ENCODE data around the gene POU4F1. TPM values are rescaled to one million over a fixed set of nuclear protein-coding genes. Genes with fewer than 3 reads are reported as not detected.
"Not testable (repeated sequence)": the region's sequence is repeated elsewhere in the genome, so short reads cannot be mapped to it uniquely, and the experiment has no call there.

Gene POU4F1, protein sequence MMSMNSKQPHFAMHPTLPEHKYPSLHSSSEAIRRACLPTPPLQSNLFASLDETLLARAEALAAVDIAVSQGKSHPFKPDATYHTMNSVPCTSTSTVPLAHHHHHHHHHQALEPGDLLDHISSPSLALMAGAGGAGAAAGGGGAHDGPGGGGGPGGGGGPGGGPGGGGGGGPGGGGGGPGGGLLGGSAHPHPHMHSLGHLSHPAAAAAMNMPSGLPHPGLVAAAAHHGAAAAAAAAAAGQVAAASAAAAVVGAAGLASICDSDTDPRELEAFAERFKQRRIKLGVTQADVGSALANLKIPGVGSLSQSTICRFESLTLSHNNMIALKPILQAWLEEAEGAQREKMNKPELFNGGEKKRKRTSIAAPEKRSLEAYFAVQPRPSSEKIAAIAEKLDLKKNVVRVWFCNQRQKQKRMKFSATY
- polyA plus RNA-seq = not detected

- Mint-ChIP-seq H3K36me3 (peaks cover 1% of the 10 kb centered on the region), H3K27ac (peak within 1 kb of the TSS; percentile 83 to 98 (median 90)), H3K4me1 (peaks cover 23 to 31% (median 27%) of the 10 kb centered on the region in 3 donors), H3K4me3 (peak within 1 kb of the TSS; percentile 72 to 93 (median 84)), H3K27me3 (peaks cover 76% of the 10 kb centered on the region), H3K9me3 (peaks cover 0 to 18% (median 0%) of the 10 kb centered on the region in 3 donors)
These were observed at the start of gene POU4F1 for GRCh38 chr13:78603240-78603957. Gene POU4F1 (minus strand): TSS chr13:78603552. CDS start chr13:78603326, 226 bp downstream.

DNA sequence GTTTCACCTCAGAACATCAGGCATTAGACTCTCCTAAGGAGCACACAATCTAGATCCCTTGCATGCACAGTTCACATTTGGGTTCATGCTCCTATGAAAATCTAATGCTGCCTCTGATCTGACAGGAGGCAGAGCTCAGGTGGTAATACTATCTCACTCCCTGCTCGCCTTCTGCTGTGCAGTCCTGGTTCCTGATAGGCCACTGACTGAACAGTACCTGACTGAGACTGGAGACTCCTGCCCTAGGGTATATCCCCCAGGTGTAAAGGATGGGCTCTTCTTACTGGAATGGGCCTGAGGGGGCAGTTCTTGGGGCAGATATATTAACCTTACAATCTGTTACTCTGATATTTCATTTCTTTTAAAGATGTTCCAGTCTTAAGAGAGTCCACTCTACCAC, 49.3 kb upstream of the POU4F1 start:
- H3K9me3 Mint-ChIP-seq = no peaks in the 10 kb centered on the region
- H3K27me3 Mint-ChIP-seq = no peaks in the 10 kb centered on the region
- H3K4me3 Mint-ChIP-seq = no peak overlapping the region
- H3K36me3 Mint-ChIP-seq = peaks cover 3% of the 10 kb centered on the region
- peaks cover 10 to 20% (median 11%) of the 10 kb centered on the region in 3 donors for H3K4me1 Mint-ChIP-seq
- H3K27ac Mint-ChIP-seq = peak overlapping the region in 1 of 3 donors; percentile 49

DNA sequence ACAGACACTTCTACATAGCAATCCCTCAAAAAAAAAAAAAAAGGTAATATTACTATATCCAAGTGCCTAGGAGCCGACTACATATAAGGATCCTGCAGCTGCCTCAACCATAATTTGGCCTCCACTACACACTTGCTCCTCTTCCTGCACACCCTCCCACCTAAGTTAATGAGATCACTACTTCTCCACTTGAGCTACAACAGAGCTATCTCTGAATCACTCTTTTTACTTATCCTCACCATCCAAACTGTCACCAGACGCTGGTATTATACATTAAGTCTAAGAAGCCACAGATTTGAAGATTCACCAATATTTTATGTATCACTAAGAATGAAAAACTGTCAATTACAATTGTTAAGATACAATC, 47.3 kb upstream of the POU4F1 start:
- Mint-ChIP-seq H3K4me1 (peaks cover 5 to 22% (median 20%) of the 10 kb centered on the region in 3 donors), H3K9me3 (no peaks in the 10 kb centered on the region), H3K4me3 (no peak overlapping the region), H3K27me3 (no peaks in the 10 kb centered on the region), H3K27ac (no peak overlapping the region), H3K36me3 (peaks cover 3% of the 10 kb centered on the region)

GRCh38 chr13:78649997-78650716, 46.8 kb upstream of the POU4F1 start:
- Mint-ChIP-seq H3K4me3 (no peak overlapping the region), H3K27me3 (no peaks in the 10 kb centered on the region), H3K36me3 (peaks cover 3% of the 10 kb centered on the region), H3K9me3 (no peaks in the 10 kb centered on the region), H3K27ac (no peak overlapping the region), H3K4me1 (peaks cover 5 to 22% (median 15%) of the 10 kb centered on the region in 3 donors)

GRCh38 chr13:78647109-78647678, 43.8 kb upstream of the POU4F1 start:
- not testable (repeated sequence) for H3K36me3 Mint-ChIP-seq, H3K4me3 Mint-ChIP-seq, H3K27me3 Mint-ChIP-seq, H3K9me3 Mint-ChIP-seq
- Mint-ChIP-seq H3K27ac (peak overlapping the region in 1 of 3 donors; percentile 17), H3K4me1 (peaks cover 2 to 18% (median 7%) of the 10 kb centered on the region in 3 donors)

DNA sequence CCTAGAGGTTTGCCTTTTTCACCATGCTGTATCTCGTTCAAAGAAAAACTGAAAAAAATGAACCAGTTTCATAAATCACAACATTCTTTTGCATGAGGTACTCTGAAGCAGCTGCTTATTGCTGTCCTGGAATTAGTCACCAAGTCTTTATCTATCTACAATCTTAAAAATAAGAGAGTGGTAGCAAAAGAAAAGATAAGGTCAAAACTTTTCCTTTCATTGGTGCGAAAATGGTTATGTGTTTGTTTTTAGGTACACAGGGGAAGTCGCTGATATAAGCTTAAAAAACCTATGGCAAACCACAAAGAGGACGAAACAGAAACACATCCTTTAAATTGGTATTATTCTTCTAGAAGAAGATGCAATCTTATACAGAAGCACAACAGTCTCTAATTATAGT, 34.9 kb upstream of the POU4F1 start:
- H3K9me3 Mint-ChIP-seq = no peaks in the 10 kb centered on the region
- no peak overlapping the region for H3K4me3 Mint-ChIP-seq
- H3K27ac Mint-ChIP-seq = no peak overlapping the region
- peaks cover 1 to 8% (median 4%) of the 10 kb centered on the region in 3 donors for H3K4me1 Mint-ChIP-seq
- H3K36me3 Mint-ChIP-seq = peaks cover 13% of the 10 kb centered on the region
- no peaks in the 10 kb centered on the region for H3K27me3 Mint-ChIP-seq

GRCh38 chr13:78636495-78636894, 33.1 kb upstream of the POU4F1 start:
- Mint-ChIP-seq H3K27me3 (no peaks in the 10 kb centered on the region), H3K4me3 (no peak overlapping the region), H3K4me1 (peaks cover 1 to 4% (median 3%) of the 10 kb centered on the region in 3 donors), H3K9me3 (no peaks in the 10 kb centered on the region), H3K27ac (no peak overlapping the region), H3K36me3 (peaks cover 8% of the 10 kb centered on the region)

DNA sequence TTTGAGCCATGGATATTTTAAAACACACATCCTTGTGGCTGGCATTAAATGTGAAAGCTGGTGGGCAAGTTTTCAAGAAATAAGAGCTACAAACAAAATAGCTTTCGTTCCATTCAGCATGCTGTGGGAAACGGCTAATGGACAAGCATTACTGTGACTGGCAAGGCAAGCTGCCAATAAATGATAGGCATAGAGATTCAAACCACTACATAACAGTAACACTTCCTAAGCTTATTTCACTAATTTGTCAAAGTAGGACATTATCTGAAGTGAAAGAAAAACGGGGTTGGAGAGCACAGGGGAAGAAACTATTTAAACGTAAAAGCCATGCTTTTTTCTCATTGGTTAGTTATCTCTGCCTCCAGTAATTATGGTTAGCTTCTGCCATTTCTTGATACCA, 29.6 kb upstream of the POU4F1 start:
- H3K27me3 Mint-ChIP-seq = no peaks in the 10 kb centered on the region
- H3K36me3 Mint-ChIP-seq = peaks cover 13% of the 10 kb centered on the region
- H3K4me1 Mint-ChIP-seq = no peaks in the 10 kb centered on the region
- no peak overlapping the region for H3K4me3 Mint-ChIP-seq
- no peaks in the 10 kb centered on the region for H3K9me3 Mint-ChIP-seq
- H3K27ac Mint-ChIP-seq = no peak overlapping the region

DNA sequence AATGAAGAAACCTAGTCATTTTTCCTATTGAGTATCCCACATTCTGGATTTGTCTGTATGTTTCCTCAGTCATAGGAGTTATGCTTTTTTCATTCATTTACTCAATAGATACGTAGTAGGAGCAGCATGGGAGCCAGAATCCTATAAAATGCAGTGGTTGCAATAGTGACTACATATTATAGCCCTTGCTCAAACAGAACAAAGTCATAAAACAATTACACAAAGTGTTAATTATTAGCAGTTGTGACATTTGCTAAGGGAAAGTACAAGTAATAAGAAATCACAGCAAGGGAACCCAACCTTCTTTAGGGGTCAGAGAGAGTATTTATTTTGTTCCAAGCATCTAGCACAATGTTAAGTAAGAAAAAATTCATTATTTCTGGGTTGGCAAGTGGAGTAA, 27.7 kb upstream of the POU4F1 start:
- H3K27me3 Mint-ChIP-seq = no peaks in the 10 kb centered on the region
- no peak overlapping the region for H3K4me3 Mint-ChIP-seq
- H3K27ac Mint-ChIP-seq = no peak overlapping the region
- H3K36me3 Mint-ChIP-seq = peaks cover 22% of the 10 kb centered on the region
- peaks cover 0 to 3% (median 0%) of the 10 kb centered on the region in 3 donors for H3K4me1 Mint-ChIP-seq
- no peaks in the 10 kb centered on the region for H3K9me3 Mint-ChIP-seq

DNA sequence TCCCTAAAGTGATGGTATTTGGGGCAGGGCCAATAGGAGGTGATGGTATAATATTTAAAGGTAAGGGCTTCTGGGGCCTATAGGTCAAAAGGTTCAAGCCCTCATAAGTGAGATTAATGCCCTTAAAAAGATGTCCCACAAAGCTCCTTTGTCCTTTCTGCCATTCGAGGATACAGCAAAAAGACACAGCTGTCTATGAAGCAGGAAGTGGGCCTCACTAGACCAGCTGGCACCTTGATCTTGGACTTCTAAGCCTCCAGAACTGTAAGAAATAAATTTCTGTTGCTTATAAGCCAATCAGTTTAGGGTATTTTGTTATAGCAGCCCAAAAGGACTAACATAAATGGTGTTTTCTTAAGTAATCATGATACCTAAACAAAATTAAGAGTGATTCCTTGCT, 27.2 kb upstream of the POU4F1 start:
- no peak overlapping the region for H3K4me3 Mint-ChIP-seq
- peaks cover 24% of the 10 kb centered on the region for H3K36me3 Mint-ChIP-seq
- H3K4me1 Mint-ChIP-seq = peaks cover 0 to 3% (median 3%) of the 10 kb centered on the region in 3 donors
- H3K27me3 Mint-ChIP-seq = no peaks in the 10 kb centered on the region
- H3K9me3 Mint-ChIP-seq = no peaks in the 10 kb centered on the region
- H3K27ac Mint-ChIP-seq = no peak overlapping the region

DNA sequence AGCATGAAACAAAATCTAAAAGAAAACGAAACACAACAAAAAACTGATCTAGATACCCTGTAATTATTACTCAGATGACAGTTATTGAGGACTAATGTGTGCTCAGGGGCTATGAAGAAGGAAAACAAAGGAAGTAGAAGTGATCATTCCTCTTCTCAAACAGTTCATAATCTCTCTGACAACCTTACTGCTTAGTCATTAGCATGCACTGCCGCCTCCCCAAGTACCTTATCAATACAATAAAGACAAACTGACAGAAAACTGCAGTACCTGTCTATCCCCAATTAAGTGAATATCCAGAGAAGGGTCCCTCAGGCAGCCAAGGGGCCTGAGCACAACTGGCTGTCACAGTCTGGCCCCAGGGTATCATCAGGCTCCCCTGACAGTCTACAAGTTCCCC, 22.0 kb upstream of the POU4F1 start:
- Mint-ChIP-seq H3K4me1 (peaks cover 3 to 4% (median 3%) of the 10 kb centered on the region in 3 donors), H3K36me3 (peaks cover 27% of the 10 kb centered on the region), H3K27ac (no peak overlapping the region), H3K4me3 (no peak overlapping the region), H3K9me3 (no peaks in the 10 kb centered on the region), H3K27me3 (no peaks in the 10 kb centered on the region)

GRCh38 chr13:78623132-78623531, 19.8 kb upstream of the POU4F1 start:
- Mint-ChIP-seq H3K36me3 (peaks cover 26% of the 10 kb centered on the region), H3K27me3 (no peaks in the 10 kb centered on the region), H3K27ac (no peak overlapping the region), H3K4me1 (peaks cover 3 to 4% (median 3%) of the 10 kb centered on the region in 3 donors), H3K4me3 (no peak overlapping the region), H3K9me3 (no peaks in the 10 kb centered on the region)

DNA sequence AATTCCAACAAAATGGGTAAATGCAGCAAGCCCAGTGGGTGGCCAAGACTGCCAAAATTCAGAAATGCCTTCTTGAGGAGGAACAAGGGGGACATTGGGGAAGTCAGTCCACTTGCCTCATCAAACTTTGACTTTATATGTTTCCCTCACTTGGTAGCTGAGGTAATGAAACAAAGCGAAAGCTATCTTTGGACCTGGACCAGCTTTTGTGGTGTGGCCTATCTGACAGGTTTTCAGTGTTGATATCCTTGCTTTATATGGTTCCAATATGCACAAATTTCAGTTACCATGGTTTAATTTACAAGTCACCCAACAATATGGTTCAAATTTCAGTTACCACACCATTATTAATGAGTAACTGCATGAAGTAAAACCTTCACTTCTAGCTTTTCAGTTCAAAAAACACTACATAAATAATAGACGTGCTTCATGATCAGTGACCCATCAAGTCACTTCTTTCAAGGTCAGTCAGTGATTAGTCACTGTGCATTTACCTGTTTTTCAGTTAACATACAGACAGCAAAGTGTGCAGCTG, 17.7 kb upstream of the POU4F1 start:
- Mint-ChIP-seq H3K27ac (no peak overlapping the region), H3K27me3 (no peaks in the 10 kb centered on the region), H3K4me3 (no peak overlapping the region), H3K4me1 (peaks cover 0 to 4% (median 3%) of the 10 kb centered on the region in 3 donors), H3K36me3 (peaks cover 30% of the 10 kb centered on the region), H3K9me3 (no peaks in the 10 kb centered on the region)

- H3K4me3 Mint-ChIP-seq = no peak overlapping the region
- no peaks in the 10 kb centered on the region for H3K27me3 Mint-ChIP-seq
- no peaks in the 10 kb centered on the region for H3K9me3 Mint-ChIP-seq
- peaks cover 36% of the 10 kb centered on the region for H3K36me3 Mint-ChIP-seq
- H3K4me1 Mint-ChIP-seq = peaks cover 0 to 1% (median 0%) of the 10 kb centered on the region in 3 donors
- H3K27ac Mint-ChIP-seq = no peak overlapping the region
These were observed 15.1 kb upstream of the POU4F1 start for GRCh38 chr13:78618411-78618810.

Data from IgD-negative memory B cell (primary cell).